ENCODE data around the gene PCCA.
A peak's percentile ranks its signal among the peaks of the same experiment; 100 is the strongest.
"Not testable (repeated sequence)": the region's sequence is repeated elsewhere in the genome, so short reads cannot be mapped to it uniquely, and the experiment has no call there.

Gene PCCA

DNA sequence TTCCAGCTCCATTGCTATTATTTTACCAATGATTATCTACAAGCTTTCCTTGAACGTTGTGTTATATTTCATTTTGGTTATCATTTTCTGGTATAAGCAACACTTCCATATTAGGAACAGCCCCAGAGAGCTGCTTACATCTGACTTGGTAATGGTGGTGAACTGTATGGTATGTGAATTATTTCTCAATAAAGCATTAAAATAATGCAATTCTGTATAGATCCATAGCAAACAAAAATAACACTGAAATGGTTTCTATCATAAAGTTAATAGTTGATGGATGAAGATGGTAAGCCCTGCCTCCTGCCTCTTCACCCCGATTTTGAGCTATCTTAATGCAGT, 472.2 kb downstream of the PCCA start:
- Histone ChIP-seq H3K27ac (ENCODE audit: low read length) (no peak overlapping the region), H3K9me3 (ENCODE audit: control insufficient read depth, insufficient read depth, low read length) (no peaks in the 10 kb centered on the region), H3K36me3 (ENCODE audit: control insufficient read depth, insufficient read depth, low read length) (no peaks in the 10 kb centered on the region), H3K4me1 (ENCODE audit: control insufficient read depth, insufficient read depth, low read length) (no peaks in the 10 kb centered on the region), H3K4me3 (ENCODE audit: low read length) (no peak overlapping the region), H3K27me3 (ENCODE audit: control insufficient read depth, insufficient read depth, low read length) (no peaks in the 10 kb centered on the region)
- WGBS (ENCODE audit: insufficient coverage, insufficient read length) = no CpG with 5 or more reads among the region's 2 CpGs
- DNase-seq (ENCODE audit: low read depth, low spot score) = no peak

DNA sequence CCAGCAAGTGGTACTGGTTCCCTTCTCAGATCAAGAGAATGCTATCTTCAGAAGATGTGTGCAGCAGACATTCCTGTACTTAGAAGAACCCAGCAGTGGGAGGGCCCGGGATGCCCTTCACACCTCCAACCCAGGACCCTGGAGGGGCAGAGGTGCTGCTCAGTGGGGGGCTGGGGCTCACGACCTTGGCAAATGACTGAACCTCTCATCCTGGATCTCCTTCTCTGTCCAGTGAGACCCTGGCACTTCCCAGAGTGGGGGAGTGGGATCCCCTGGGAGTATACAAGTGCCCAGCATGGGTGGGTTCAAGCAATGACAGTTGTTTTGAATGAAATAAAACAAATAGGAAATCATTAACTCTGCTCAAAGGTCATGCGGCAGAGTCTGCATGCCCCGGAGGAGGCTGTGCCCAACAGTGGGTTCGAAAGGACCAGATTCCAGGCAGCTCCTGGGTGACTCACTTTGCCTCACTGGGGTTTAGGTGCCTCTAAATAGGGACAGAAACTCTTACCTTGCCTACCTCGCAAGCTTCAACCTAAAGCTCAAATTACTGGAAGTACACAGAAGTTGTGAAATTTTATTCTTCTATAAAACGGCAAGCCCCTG, 472.8 kb downstream of the PCCA start:
- no peaks in the 10 kb centered on the region for H3K27me3 ChIP-seq (ENCODE audit: control insufficient read depth, insufficient read depth, low read length)
- no peaks in the 10 kb centered on the region for H3K36me3 ChIP-seq (ENCODE audit: control insufficient read depth, insufficient read depth, low read length)
- DNase-seq (ENCODE audit: low read depth, low spot score) = no peak
- no peaks in the 10 kb centered on the region for H3K9me3 ChIP-seq (ENCODE audit: control insufficient read depth, insufficient read depth, low read length)
- H3K27ac ChIP-seq (ENCODE audit: low read length) = no peak overlapping the region
- no peak overlapping the region for H3K4me3 ChIP-seq (ENCODE audit: low read length)
- no CpG with 5 or more reads among the region's 7 CpGs for WGBS (ENCODE audit: insufficient coverage, insufficient read length)
- no peaks in the 10 kb centered on the region for H3K4me1 ChIP-seq (ENCODE audit: control insufficient read depth, insufficient read depth, low read length)

DNA sequence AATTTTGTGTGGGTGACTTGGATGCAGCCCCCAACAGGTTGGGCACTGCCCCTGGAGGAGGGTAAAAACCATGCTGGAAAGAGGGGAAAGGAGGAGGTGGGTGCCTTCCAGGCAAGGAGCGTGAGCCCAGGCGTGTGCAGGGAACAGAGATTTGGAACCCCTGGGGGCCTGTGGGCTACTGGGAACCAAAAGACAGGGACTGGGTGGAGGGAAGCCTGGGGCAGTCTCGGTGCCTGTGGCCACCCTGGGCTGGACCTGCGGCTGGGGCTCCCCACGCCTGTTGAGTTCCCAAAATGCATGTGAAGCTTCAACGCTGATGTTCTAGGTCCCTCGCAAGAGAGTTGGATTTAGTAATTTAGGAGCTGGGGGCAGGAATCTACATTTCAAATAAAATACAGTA, 474.9 kb downstream of the PCCA start:
- H3K4me3 ChIP-seq (ENCODE audit: low read length) = no peak overlapping the region
- no peaks in the 10 kb centered on the region for H3K27me3 ChIP-seq (ENCODE audit: control insufficient read depth, insufficient read depth, low read length)
- WGBS (ENCODE audit: insufficient coverage, insufficient read length) = no CpG with 5 or more reads among the region's 7 CpGs
- no peaks in the 10 kb centered on the region for H3K36me3 ChIP-seq (ENCODE audit: control insufficient read depth, insufficient read depth, low read length)
- no peaks in the 10 kb centered on the region for H3K4me1 ChIP-seq (ENCODE audit: control insufficient read depth, insufficient read depth, low read length)
- no peaks in the 10 kb centered on the region for H3K9me3 ChIP-seq (ENCODE audit: control insufficient read depth, insufficient read depth, low read length)
- H3K27ac ChIP-seq (ENCODE audit: low read length) = no peak overlapping the region
- no peak for DNase-seq (ENCODE audit: low read depth, low spot score)

DNA sequence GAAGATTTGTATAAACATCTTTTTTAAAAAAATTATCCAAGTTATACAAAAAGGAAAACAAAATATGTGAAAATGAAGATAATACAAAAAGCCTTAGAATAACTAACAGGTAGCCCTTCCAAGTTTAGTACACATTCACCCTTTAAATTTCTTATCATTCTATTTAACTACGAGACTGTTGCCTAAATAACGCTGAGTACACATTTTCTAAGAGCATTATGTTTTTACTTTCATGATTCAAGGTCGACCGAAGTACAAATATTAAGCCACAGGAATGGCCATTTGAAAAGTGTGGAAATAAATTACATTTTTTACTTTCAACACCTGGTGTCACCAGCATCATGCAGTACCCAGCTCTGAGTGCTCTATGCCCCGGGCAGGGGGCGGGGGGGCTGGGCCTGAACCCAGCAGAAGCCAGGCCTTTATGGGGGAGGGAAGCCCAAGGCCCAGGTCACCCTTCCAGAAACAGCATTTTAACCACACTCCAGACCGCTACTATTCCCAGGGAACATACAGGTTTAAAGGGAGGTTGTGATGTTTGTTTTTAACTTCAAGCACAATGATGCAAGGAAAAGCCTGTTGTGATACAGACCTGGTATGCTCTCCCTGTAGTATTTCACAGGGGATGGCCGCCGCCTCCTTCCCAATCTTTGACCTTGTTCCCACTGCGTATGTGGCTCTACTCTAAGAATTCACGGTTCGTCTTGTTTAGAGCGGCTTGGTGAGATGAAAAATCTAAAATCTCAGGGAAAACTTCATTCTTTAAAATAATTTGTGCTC, 475.7 kb downstream of the PCCA start:
- no peak for DNase-seq (ENCODE audit: low read depth, low spot score)
- H3K27ac ChIP-seq (ENCODE audit: low read length) = no peak overlapping the region
- WGBS (ENCODE audit: insufficient coverage, insufficient read length) = 100% methylated on average over 2 of the region's 13 CpGs
- no peaks in the 10 kb centered on the region for H3K27me3 ChIP-seq (ENCODE audit: control insufficient read depth, insufficient read depth, low read length)
- no peaks in the 10 kb centered on the region for H3K36me3 ChIP-seq (ENCODE audit: control insufficient read depth, insufficient read depth, low read length)
- H3K4me1 ChIP-seq (ENCODE audit: control insufficient read depth, insufficient read depth, low read length) = no peaks in the 10 kb centered on the region
- no peaks in the 10 kb centered on the region for H3K9me3 ChIP-seq (ENCODE audit: control insufficient read depth, insufficient read depth, low read length)
- no peak overlapping the region for H3K4me3 ChIP-seq (ENCODE audit: low read length)

DNA sequence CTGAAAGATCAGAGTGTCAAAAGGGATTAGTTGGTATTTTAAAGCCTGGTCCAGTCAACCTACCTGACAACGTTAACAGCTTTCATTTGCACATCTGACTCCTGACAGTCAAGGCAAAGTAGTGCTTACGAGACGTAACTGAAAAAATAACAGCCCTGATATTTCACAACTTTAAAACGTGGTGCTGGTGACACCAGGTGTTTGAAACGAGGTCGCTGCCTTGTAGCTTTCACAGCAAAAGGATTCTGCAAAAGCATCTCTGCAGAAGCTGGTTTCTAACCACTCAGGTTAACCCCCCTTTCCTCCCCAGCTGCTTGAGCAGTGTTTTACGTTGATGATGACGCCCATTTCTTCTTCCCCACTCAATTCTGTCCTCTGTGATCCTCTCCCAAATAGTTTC, 476.4 kb downstream of the PCCA start:
- H3K36me3 ChIP-seq (ENCODE audit: control insufficient read depth, insufficient read depth, low read length) = no peaks in the 10 kb centered on the region
- no peaks in the 10 kb centered on the region for H3K27me3 ChIP-seq (ENCODE audit: control insufficient read depth, insufficient read depth, low read length)
- no peaks in the 10 kb centered on the region for H3K9me3 ChIP-seq (ENCODE audit: control insufficient read depth, insufficient read depth, low read length)
- WGBS (ENCODE audit: insufficient coverage, insufficient read length) = no CpG with 5 or more reads among the region's 8 CpGs
- no peak overlapping the region for H3K27ac ChIP-seq (ENCODE audit: low read length)
- H3K4me1 ChIP-seq (ENCODE audit: control insufficient read depth, insufficient read depth, low read length) = no peaks in the 10 kb centered on the region
- no peak for DNase-seq (ENCODE audit: low read depth, low spot score)
- H3K4me3 ChIP-seq (ENCODE audit: low read length) = no peak overlapping the region

DNA sequence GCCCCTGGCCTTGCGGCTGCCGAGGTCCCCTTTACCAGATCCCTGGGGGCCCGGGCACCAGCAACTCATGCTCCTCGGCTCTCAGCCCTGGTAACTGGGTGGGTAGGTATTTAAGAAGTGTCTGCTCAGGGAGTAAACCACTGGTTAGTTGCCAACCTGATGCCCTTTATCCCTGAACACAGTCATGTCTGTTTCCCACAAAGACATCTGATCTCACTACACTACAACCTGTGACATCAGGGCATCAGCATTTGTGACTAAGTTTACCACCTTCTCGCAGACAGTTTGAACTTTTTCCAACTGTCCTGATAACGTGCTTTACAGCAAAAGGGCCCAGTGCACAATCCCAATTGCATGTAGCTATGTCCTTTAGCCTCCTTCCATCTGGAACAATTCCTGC, 477.6 kb downstream of the PCCA start:
- Histone ChIP-seq H3K27me3 (ENCODE audit: control insufficient read depth, insufficient read depth, low read length) (no peaks in the 10 kb centered on the region), H3K27ac (ENCODE audit: low read length) (no peak overlapping the region), H3K36me3 (ENCODE audit: control insufficient read depth, insufficient read depth, low read length) (no peaks in the 10 kb centered on the region), H3K4me3 (ENCODE audit: low read length) (no peak overlapping the region), H3K9me3 (ENCODE audit: control insufficient read depth, insufficient read depth, low read length) (no peaks in the 10 kb centered on the region), H3K4me1 (ENCODE audit: control insufficient read depth, insufficient read depth, low read length) (no peaks in the 10 kb centered on the region)
- WGBS (ENCODE audit: insufficient coverage, insufficient read length) = no CpG with 5 or more reads among the region's 6 CpGs
- no peak for DNase-seq (ENCODE audit: low read depth, low spot score)

DNA sequence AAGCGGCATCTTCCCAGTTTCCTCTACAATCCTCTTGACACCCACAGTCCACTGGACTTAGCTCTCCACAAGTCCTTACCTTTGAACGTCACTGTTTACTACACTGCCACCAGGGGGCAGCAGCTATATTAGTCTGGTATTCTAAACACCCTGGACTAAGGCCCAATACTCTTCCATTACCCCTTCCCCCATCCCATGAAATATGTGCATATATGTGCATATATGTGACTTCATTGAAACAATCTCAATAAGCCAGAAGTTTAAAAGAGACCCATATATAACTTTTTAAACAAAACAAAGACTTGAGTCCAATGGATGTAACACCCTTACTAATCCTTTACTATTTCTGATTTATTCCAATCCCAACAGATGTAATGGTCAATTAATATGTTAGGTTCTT, 484.2 kb downstream of the PCCA start:
- DNase-seq (ENCODE audit: low read depth, low spot score) = peak; percentile 89
- H3K27me3 ChIP-seq (ENCODE audit: control insufficient read depth, insufficient read depth, low read length) = no peaks in the 10 kb centered on the region
- H3K27ac ChIP-seq (ENCODE audit: low read length) = no peak overlapping the region
- H3K4me3 ChIP-seq (ENCODE audit: low read length) = no peak overlapping the region
- H3K36me3 ChIP-seq (ENCODE audit: control insufficient read depth, insufficient read depth, low read length) = no peaks in the 10 kb centered on the region
- no peaks in the 10 kb centered on the region for H3K9me3 ChIP-seq (ENCODE audit: control insufficient read depth, insufficient read depth, low read length)
- no CpG with 5 or more reads among the region's 2 CpGs for WGBS (ENCODE audit: insufficient coverage, insufficient read length)
- no peaks in the 10 kb centered on the region for H3K4me1 ChIP-seq (ENCODE audit: control insufficient read depth, insufficient read depth, low read length)

DNA sequence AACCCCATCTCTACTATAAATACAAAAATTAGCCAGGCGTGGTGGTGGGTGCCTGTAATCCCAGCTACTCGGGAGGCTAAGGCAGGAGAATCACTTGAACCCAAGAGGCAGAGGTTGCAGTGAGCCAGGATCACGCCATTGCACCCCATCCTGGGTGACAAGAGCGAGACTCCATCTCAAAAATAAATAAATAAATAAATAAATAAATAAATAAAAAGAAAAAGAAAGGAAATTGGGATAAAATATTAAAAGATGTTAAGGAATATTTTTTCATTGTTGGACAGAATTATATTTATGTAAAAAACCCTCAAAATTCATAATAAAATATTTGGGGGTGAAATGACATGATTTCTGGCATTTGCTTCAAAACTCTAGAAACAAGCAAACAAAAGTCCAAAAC, 488.3 kb downstream of the PCCA start:
- H3K4me3 ChIP-seq (ENCODE audit: low read length); H3K36me3 ChIP-seq (ENCODE audit: control insufficient read depth, insufficient read depth, low read length); H3K27ac ChIP-seq (ENCODE audit: low read length); H3K9me3 ChIP-seq (ENCODE audit: control insufficient read depth, insufficient read depth, low read length); DNase-seq (ENCODE audit: low read depth, low spot score); H3K27me3 ChIP-seq (ENCODE audit: control insufficient read depth, insufficient read depth, low read length); H3K4me1 ChIP-seq (ENCODE audit: control insufficient read depth, insufficient read depth, low read length): not testable (repeated sequence)
- no CpG with 5 or more reads among the region's 4 CpGs for WGBS (ENCODE audit: insufficient coverage, insufficient read length)
